ENCODE measurements around the gene BAIAP2.

The BAIAP2 gene

GRCh38 chr17:81128774-81129173 lies 93.8 kb downstream of the BAIAP2 start:
- DNase-seq, result no peak

GRCh38 chr17:81129289-81129688 lies 94.3 kb downstream of the BAIAP2 start:
- no peak for DNase-seq

GRCh38 chr17:81129711-81130367 lies 94.9 kb downstream of the BAIAP2 start:
- DNase-seq, result no peak

- DNase-seq, result no peak
Observed at GRCh38 chr17:81130385-81131361, 95.7 kb downstream of the BAIAP2 start.

GRCh38 chr17:81131486-81132196 lies 96.7 kb downstream of the BAIAP2 start:
- no peak for DNase-seq

- DNase-seq, result no peak
Observed at GRCh38 chr17:81132197-81132540, 97.2 kb downstream of the BAIAP2 start.

GRCh38 chr17:81132770-81133723 lies 98.1 kb downstream of the BAIAP2 start:
- no peak for DNase-seq

- no peak for DNase-seq
Observed at GRCh38 chr17:81134064-81134781, 99.3 kb downstream of the BAIAP2 start.

GRCh38 chr17:81135505-81136278 lies 100.7 kb downstream of the BAIAP2 start:
- peak; percentile 98 to 99 for DNase-seq

GRCh38 chr17:81136366-81136765 lies 101.4 kb downstream of the BAIAP2 start:
- no peak for DNase-seq

- no peak for DNase-seq
Observed at GRCh38 chr17:81137248-81137647, 102.3 kb downstream of the BAIAP2 start.

GRCh38 chr17:81138083-81138482 lies 103.1 kb downstream of the BAIAP2 start:
- DNase-seq, result no peak

GRCh38 chr17:81138500-81138899 lies 103.5 kb downstream of the BAIAP2 start:
- DNase-seq, result no peak

- no peak for DNase-seq
Observed at GRCh38 chr17:81139428-81139827, 104.5 kb downstream of the BAIAP2 start.

GRCh38 chr17:81140018-81140417 lies 105.1 kb downstream of the BAIAP2 start:
- no peak for DNase-seq

- no peak for DNase-seq
Observed at GRCh38 chr17:81140695-81141094, 105.7 kb downstream of the BAIAP2 start.

GRCh38 chr17:81142301-81143199 lies 107.6 kb downstream of the BAIAP2 start:
- DNase-seq, result peak; percentile 88 to 94

GRCh38 chr17:81143200-81143527 lies 108.2 kb downstream of the BAIAP2 start:
- DNase-seq, result no peak

- DNase-seq, result no peak
Observed at GRCh38 chr17:81143717-81144422, 108.9 kb downstream of the BAIAP2 start.

Data from NCI-H524 (cell line).